ENCODE results near the gene COG3.

COG3 gene

GRCh38 chr13:45511310-45512097, 46.8 kb downstream of the COG3 start:
- DNase-seq, result no peak

GRCh38 chr13:45512098-45512496, 47.4 kb downstream of the COG3 start:
- DNase-seq, result no peak

GRCh38 chr13:45516757-45517156, 52.0 kb downstream of the COG3 start:
- no peak for DNase-seq

- no peak for DNase-seq
Measured at GRCh38 chr13:45518525-45519245, 53.9 kb downstream of the COG3 start.

- DNase-seq, result no peak
Measured at GRCh38 chr13:45519493-45519892, 54.8 kb downstream of the COG3 start.

- DNase-seq, result no peak
Measured at GRCh38 chr13:45521297-45521696, 56.6 kb downstream of the COG3 start.

- DNase-seq, result no peak
Measured at GRCh38 chr13:45522571-45522970, 57.8 kb downstream of the COG3 start.

- no peak for DNase-seq
Measured at GRCh38 chr13:45527699-45528462, 63.1 kb downstream of the COG3 start.

- no peak for DNase-seq
Measured at GRCh38 chr13:45529758-45530157, 65.0 kb downstream of the COG3 start.

GRCh38 chr13:45534604-45535003, 69.9 kb downstream of the COG3 start:
- DNase-seq, result no peak

- DNase-seq, result no peak
Measured at GRCh38 chr13:45536224-45536623, 71.5 kb downstream of the COG3 start.

GRCh38 chr13:45537516-45537915, 72.8 kb downstream of the COG3 start:
- no peak for DNase-seq

GRCh38 chr13:45538382-45538781, 73.6 kb downstream of the COG3 start:
- no peak for DNase-seq

- DNase-seq, result no peak
Measured at GRCh38 chr13:45540195-45540594, 75.5 kb downstream of the COG3 start.

- DNase-seq, result no peak
Measured at GRCh38 chr13:45540864-45541263, 76.1 kb downstream of the COG3 start.

- no peak for DNase-seq
Measured at GRCh38 chr13:45541806-45542205, 77.1 kb downstream of the COG3 start.

- no peak for DNase-seq
Measured at GRCh38 chr13:45542391-45542790, 77.7 kb downstream of the COG3 start.

GRCh38 chr13:45542878-45543277, 78.1 kb downstream of the COG3 start:
- no peak for DNase-seq

GRCh38 chr13:45544520-45544919, 79.8 kb downstream of the COG3 start:
- no peak for DNase-seq

GRCh38 chr13:45545686-45546409, 81.1 kb downstream of the COG3 start:
- DNase-seq, result no peak

- no peak for DNase-seq
Measured at GRCh38 chr13:45546410-45546765, 81.6 kb downstream of the COG3 start.

- no peak for DNase-seq
Measured at GRCh38 chr13:45548281-45548680, 83.5 kb downstream of the COG3 start.

- DNase-seq, result no peak
Measured at GRCh38 chr13:45554604-45555109, 89.9 kb downstream of the COG3 start.
